B cell (primary cell): Measurements from ENCODE around the gene AK1.

Experiments used
- EZH2 ChIP-seq: IDR thresholded peaks from 2 replicates; pipeline ENCODE4 v1.6.1; 2012; ENCODE audit warnings: borderline replicate concordance, low read depth, mild to moderate bottlenecking, moderate library complexity, low read length; ENCODE audit not compliant: insufficient read depth, poor library complexity, severe bottlenecking
- TF ChIP-seq, protein P1 (sequence below): fragments of 200-600 bp; IDR thresholded peaks from one replicate; pipeline ENCODE4 v1.8.0; 2022; ENCODE audit warnings: antibody characterized with exemption, mild to moderate bottlenecking

DNA sequence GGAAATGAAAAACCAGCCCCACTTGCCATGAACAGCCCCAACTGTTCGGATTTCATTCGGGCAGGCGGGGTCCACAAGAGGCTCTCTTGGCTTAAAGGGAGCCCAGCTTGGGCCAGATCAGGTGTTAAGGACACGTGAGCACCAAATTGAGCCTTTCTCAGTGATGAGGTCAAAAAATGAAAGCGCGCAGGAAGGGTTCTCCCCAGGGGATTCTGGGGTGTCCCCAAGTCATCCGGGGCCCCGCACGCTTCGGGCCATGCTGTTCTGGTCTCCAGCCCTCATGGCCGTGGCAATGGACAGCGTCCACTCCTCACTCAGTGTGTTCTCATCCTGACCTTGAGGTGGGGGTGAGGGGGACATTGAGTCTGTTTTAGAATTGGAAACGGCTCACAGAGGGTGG is 10.9 kb downstream of the AK1 start:
- TF ChIP-seq, protein P1, sequence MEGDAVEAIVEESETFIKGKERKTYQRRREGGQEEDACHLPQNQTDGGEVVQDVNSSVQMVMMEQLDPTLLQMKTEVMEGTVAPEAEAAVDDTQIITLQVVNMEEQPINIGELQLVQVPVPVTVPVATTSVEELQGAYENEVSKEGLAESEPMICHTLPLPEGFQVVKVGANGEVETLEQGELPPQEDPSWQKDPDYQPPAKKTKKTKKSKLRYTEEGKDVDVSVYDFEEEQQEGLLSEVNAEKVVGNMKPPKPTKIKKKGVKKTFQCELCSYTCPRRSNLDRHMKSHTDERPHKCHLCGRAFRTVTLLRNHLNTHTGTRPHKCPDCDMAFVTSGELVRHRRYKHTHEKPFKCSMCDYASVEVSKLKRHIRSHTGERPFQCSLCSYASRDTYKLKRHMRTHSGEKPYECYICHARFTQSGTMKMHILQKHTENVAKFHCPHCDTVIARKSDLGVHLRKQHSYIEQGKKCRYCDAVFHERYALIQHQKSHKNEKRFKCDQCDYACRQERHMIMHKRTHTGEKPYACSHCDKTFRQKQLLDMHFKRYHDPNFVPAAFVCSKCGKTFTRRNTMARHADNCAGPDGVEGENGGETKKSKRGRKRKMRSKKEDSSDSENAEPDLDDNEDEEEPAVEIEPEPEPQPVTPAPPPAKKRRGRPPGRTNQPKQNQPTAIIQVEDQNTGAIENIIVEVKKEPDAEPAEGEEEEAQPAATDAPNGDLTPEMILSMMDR = no peak
- no peak for TF ChIP-seq EZH2
